Testis (tissue), 3 donors: ENCODE results near the gene CDC37. TPM values are rescaled to one million over a fixed set of nuclear protein-coding genes. Genes with fewer than 3 reads are reported as not detected.
A peak's percentile ranks its signal among the peaks of the same experiment; 100 is the strongest.

ENCODE experiments used
- DNase-seq: peaks from one replicate; pipeline ENCODE4 v3.0.0-alpha.2; 2019
- H3K27ac ChIP-seq, 2 donors: fragments of 200-600 bp; sonication (generic); one replicate each; pipeline ENCODE4 v1.5.1; 2019
- H3K27me3 ChIP-seq: fragments of 200-600 bp; sonication (generic); one replicate; pipeline ENCODE4 v1.5.1; 2019
- H3K36me3 ChIP-seq: fragments of 200-600 bp; sonication (generic); one replicate; pipeline ENCODE4 v1.5.1; 2017; ENCODE audit warnings: low read depth; ENCODE audit errors: missing control alignments
- H3K4me1 ChIP-seq: fragments of 200-600 bp; sonication (generic); one replicate; pipeline ENCODE4 v1.5.1; 2019
- H3K4me3 ChIP-seq, 2 donors: fragments of 200-600 bp; sonication (generic); one replicate each; pipeline ENCODE4 v1.5.1; 2017 to 2019
- H3K9me3 ChIP-seq: fragments of 200-600 bp; sonication (generic); one replicate; pipeline ENCODE4 v1.5.1; 2017
- CTCF ChIP-seq, 3 experiments: fragments of 450-650 bp in 2 of 3; fragments of 200-600 bp in 1 of 3; sonication (generic) in 1 of 3; IDR thresholded peaks; one replicate each; pipeline ENCODE4 v1.5.1; 2016 to 2019; ENCODE audit warnings: antibody characterized with exemption in 3 of 3, mild to moderate bottlenecking in 2 of 3, moderate library complexity in 1 of 3
- POLR2A ChIP-seq: fragments of 450-650 bp; IDR thresholded peaks from one replicate; pipeline ENCODE4 v1.6.1; 2017; ENCODE audit warnings: antibody characterized with exemption, mild to moderate bottlenecking, moderate library complexity
- WGBS, 2 donors: methylation state at CpG; one replicate each; pipeline ENCODE4 v1.1.5; 2018; 5-methylcytosine and 5-hydroxymethylcytosine counted together
- intact Hi-C: fragments of 100-400 bp; cut with DNase I; formaldehyde crosslinking; loops from one replicate; pipeline ENCODE4 v1.15.1; 2023; ENCODE audit warnings: low total_unique reads
- polyA plus RNA-seq: library from polyadenylated mRNA; stranded (reverse); fragments of 350-450 nt; fragmentation: Illumina TruSeq; extraction: RNeasy Lipid Tissue Mini Kit (QIAGEN cat#74804); gene quantifications from one replicate; pipeline ENCODE4 v1.2.3, GENCODE V29; 2014; ENCODE audit warnings: low read depth, low replicate concordance; ENCODE audit not compliant: insufficient read depth
- total RNA-seq, 2 donors: library from RNA; depleted of rRNA; stranded (reverse); fragments of >200 nt; gene quantifications; one replicate each; pipeline ENCODE4 v1.2.3, GENCODE V29; 2016

CDC37 gene
- total and polyA plus RNA-seq, 3 donors from 2014 or later: 160 to 210 (median 170) TPM

- Histone ChIP-seq H3K27me3 (no peaks in the 10 kb centered on the region), H3K27ac (peak overlapping the region in 1 of 2 donors; percentile 53), H3K36me3 (no peaks in the 10 kb centered on the region), H3K4me1 (no peaks in the 10 kb centered on the region), H3K4me3 (peak overlapping the region; percentile 42 to 57), H3K9me3 (no peaks in the 10 kb centered on the region)
- intact Hi-C loops: no loop called here
- peak; percentile 37 for DNase-seq
- no peak for TF ChIP-seq POLR2A
- TF ChIP-seq CTCF (IDR thresholded peaks at IDR 0.05): no peak
- WGBS, 2 donors: 0 to 1% methylated on average over 12 to 34 of the region's 64 CpGs
Observed at GRCh38 chr19:10431943-10432735, 28.8 kb upstream of the CDC37 start.

- no peaks in the 10 kb centered on the region for H3K9me3 ChIP-seq
- intact Hi-C loops: no loop called here
- H3K27me3 ChIP-seq: no peaks in the 10 kb centered on the region
- 10 to 15% methylated on average over 4 to 25 of the region's 25 CpGs for WGBS, 2 donors
- no peaks in the 10 kb centered on the region for H3K36me3 ChIP-seq
- no peaks in the 10 kb centered on the region for H3K4me1 ChIP-seq
- H3K4me3 ChIP-seq: peak overlapping the region; percentile 42 to 57
- peak overlapping the region in 1 of 2 donors; percentile 53 for H3K27ac ChIP-seq
- DNase-seq: no peak
- TF ChIP-seq CTCF (IDR thresholded peaks at IDR 0.05): no peak
- TF ChIP-seq POLR2A: no peak
Observed at GRCh38 chr19:10431254-10431942, 28.1 kb upstream of the CDC37 start.

- no peak overlapping the region for H3K27ac ChIP-seq
- H3K4me1 ChIP-seq: no peaks in the 10 kb centered on the region
- 5% methylated on average over 24 to 51 of the region's 75 CpGs for WGBS, 2 donors
- DNase-seq: no peak
- TF ChIP-seq CTCF (IDR thresholded peaks at IDR 0.05): no peak
- no peaks in the 10 kb centered on the region for H3K9me3 ChIP-seq
- peak overlapping the region; percentile 42 to 57 for H3K4me3 ChIP-seq
- H3K27me3 ChIP-seq: no peaks in the 10 kb centered on the region
- intact Hi-C loops: no loop called here
- no peaks in the 10 kb centered on the region for H3K36me3 ChIP-seq
Observed at GRCh38 chr19:10430505-10431253, 27.3 kb upstream of the CDC37 start.

- no peak for DNase-seq
- intact Hi-C loops: no loop called here
- WGBS, 2 donors: 74 to 78% methylated on average over 5 of the region's 5 CpGs
- no peaks in the 10 kb centered on the region for H3K27me3 ChIP-seq
- H3K4me3 ChIP-seq: no peak overlapping the region
- TF ChIP-seq CTCF (IDR thresholded peaks at IDR 0.05) (no peak), POLR2A (no peak)
- H3K27ac ChIP-seq: no peak overlapping the region
- H3K36me3 ChIP-seq: no peaks in the 10 kb centered on the region
- H3K9me3 ChIP-seq: no peaks in the 10 kb centered on the region
- peaks cover 9% of the 10 kb centered on the region for H3K4me1 ChIP-seq
Observed at GRCh38 chr19:10428996-10429381, 25.6 kb upstream of the CDC37 start.
